Measurements from ENCODE around the gene SLC22A6.

The SLC22A6 gene

DNA sequence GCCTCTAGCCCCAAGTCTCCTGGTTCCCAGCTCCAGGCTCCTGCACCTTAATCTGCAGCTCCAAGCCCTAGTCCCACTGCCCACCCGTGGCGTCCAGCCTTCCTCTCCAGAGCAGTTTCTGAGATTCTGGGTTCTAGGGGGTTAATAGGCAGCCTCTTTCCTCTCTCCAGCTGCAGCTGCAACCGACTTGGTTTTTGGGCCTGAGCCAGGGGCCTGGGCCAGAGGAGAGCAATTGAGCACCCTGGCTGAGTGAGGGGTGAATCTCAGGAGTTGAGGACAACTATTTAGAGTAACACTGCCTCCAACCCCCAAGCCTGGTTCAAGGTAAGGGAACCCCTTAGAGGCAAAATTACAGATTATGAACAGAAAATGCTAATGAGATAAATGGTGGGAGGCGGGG is 54.6 kb downstream of the SLC22A6 start:
- DNase-seq = no peak

DNA sequence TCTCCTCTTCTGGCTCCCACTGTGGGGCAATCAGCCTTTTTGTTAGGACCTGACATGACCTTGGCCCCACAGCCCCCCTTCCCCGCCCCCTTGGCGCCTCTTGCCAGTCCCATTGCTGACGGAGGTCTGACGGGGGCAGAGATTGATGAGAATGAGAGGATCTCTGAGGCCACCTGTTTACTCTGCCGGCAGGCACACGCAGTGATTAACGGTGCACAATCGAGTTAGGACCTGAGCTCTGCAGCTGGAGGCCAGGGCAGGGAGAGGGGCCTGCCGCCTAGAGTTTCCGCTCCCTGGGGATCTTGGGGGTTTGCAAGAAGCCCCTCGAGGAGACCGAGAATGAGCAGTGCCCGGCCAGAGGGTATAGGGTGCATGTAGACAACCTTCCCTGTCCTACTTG is 56.8 kb downstream of the SLC22A6 start:
- no peak for DNase-seq

DNA sequence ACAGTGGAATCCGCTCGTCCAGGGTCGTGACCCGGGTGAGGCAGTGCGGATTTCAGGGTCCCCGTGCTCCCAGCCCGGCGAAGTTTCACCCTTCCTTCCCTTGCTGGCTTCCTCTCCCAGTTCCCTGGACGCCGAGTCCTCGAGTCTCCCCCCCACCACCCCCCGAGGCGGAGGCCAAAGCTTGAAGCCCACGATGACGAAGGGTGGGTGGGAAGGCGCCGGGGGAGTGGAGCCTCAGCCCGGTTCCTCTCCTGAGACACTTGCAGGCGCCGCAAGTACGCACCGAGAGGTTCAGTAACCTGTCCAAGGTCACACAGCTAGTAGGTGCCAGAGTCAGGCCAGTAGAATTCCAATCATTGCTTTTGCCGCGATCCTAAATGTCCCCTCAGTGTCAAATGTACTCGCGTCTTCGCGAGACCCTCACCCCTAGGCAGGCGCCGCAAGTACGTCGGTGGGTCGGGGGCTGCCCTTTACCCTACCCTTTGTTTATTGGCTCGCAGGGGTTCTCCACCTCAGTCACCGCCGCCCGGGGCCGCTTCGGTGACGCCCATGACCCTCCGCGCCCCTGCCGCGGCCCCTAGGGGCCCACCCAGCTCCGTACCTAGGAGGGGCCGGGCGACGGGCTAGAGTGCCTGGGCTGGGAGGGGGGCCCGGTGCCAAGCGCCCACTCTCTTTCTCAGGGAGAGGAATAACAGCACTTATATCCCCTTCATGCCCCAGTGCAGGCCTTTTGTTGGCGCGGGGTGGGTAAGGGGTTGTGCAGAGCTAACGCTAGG is 57.9 kb downstream of the SLC22A6 start:
- no peak for DNase-seq

All from activated CD4-positive, CD25-positive, alpha-beta regulatory T cell treated with anti-CD3 and anti-CD28 coated beads, Interleukin-2, amount 50 U/mL, for 72 hours (primary cell).